B cell (primary cell): Measurements from ENCODE around the gene IFT20. TPM values are rescaled to one million over a fixed set of nuclear protein-coding genes. Genes with fewer than 3 reads are reported as not detected.

ENCODE experiments used
- ATAC-seq: fragments of 200-7000 bp; cut with Tn5 transposase; one replicate; pipeline ENCODE4 v1.10.0; 2021; ENCODE audit warnings: low read depth, mild to moderate bottlenecking, moderate number of reproducible peaks, moderate library complexity
- CTCF ChIA-PET: fragments of 350-600 bp; sonication (Branson Sonifier 250); formaldehyde crosslinking; loops from one replicate; lab custom pipeline; 2021; ENCODE audit warnings: antibody characterized with exemption, inconsistent platforms; lab: Charles Lee
- POLR2A ChIA-PET: fragments of 350-600 bp; sonication (Branson Sonifier 250); formaldehyde crosslinking; loops from one replicate; lab custom pipeline; 2021; ENCODE audit warnings: antibody characterized with exemption; lab: Charles Lee
- DNase-seq: peaks from one replicate; pipeline ENCODE4 v3.0.0; 2013
- H2AFZ ChIP-seq: 2 replicates; pipeline ENCODE4 v1.6.1; 2012; ENCODE audit warnings: mild to moderate bottlenecking, low read depth, low read length; ENCODE audit not compliant: insufficient read depth, poor library complexity, severe bottlenecking
- H3K27ac ChIP-seq, 2 donors: 1 replicate in 1 of 2; 2 replicates in 1 of 2; pipeline ENCODE4 v1.5.1; 2012 to 2013; ENCODE audit warnings: low read length in 2 of 2, mild to moderate bottlenecking in 2 of 2, moderate library complexity in 1 of 2
- H3K27me3 ChIP-seq, 4 experiments: fragments of 200-600 bp in 1 of 4; sonication (generic) in 1 of 4; replicated peaks in 1 of 4; 1 replicate in 2 of 4; 2 replicates in 2 of 4; pipeline versions ENCODE4 v1.6.1 to v1.7.0; 2013 to 2016; ENCODE audit warnings: low read length in 3 of 4, mild to moderate bottlenecking in 2 of 4, mixed read lengths in 1 of 4, moderate library complexity in 1 of 4; ENCODE audit not compliant: insufficient read depth in 4 of 4, control insufficient read depth in 3 of 4; ENCODE audit errors: control extremely low read depth in 1 of 4
- H3K36me3 ChIP-seq, 2 experiments: replicated peaks in 1 of 2; 1 replicate in 1 of 2; 2 replicates in 1 of 2; pipeline versions ENCODE4 v1.6.1 to v1.7.1; 2013; ENCODE audit warnings: low read length in 1 of 2; ENCODE audit not compliant: insufficient read depth in 2 of 2, control insufficient read depth in 1 of 2; ENCODE audit errors: control extremely low read depth in 1 of 2, extremely low read depth in 1 of 2
- H3K4me1 ChIP-seq, 2 donors: fragments of 200-600 bp in 1 of 2; sonication (generic) in 1 of 2; 1 replicate in 1 of 2; 2 replicates in 1 of 2; pipeline versions ENCODE4 v1.5.1 to v1.6.1; 2013 to 2017; ENCODE audit warnings: low read length in 2 of 2; ENCODE audit not compliant: control insufficient read depth in 2 of 2, insufficient read depth in 2 of 2
- H3K4me2 ChIP-seq: replicated peaks from 2 replicates; pipeline ENCODE3; 2012; ENCODE audit warnings: mild to moderate bottlenecking, low read depth, low read length; ENCODE audit not compliant: poor library complexity, severe bottlenecking
- H3K4me3 ChIP-seq, 5 experiments: fragments of 200-600 bp in 1 of 5; sonication (generic) in 1 of 5; 1 replicate in 3 of 5; 2 replicates in 2 of 5; pipeline versions ENCODE4 v1.5.1 to v1.7.0; 2011 to 2016; ENCODE audit warnings: low read length in 4 of 5, mild to moderate bottlenecking in 4 of 5, low read depth in 2 of 5, control low read depth in 1 of 5, moderate library complexity in 1 of 5; ENCODE audit not compliant: insufficient read depth in 1 of 5; ENCODE audit errors: control extremely low read depth in 1 of 5, extremely low read depth in 1 of 5
- H3K79me2 ChIP-seq: fragments of 200-600 bp; sonication (generic); one replicate; pipeline ENCODE4 v1.6.0; 2016; ENCODE audit warnings: low read length; ENCODE audit not compliant: control insufficient read depth, insufficient read depth
- H3K9ac ChIP-seq: fragments of 200-600 bp; sonication (generic); 2 replicates; pipeline ENCODE4 v1.6.1; 2017; ENCODE audit warnings: mild to moderate bottlenecking, low read length, moderate library complexity
- H3K9me3 ChIP-seq, 3 donors: one replicate each; pipeline versions ENCODE4 v1.6.1 to v1.7.1; 2013; ENCODE audit warnings: low read length in 2 of 3; ENCODE audit not compliant: control insufficient read depth in 2 of 3, insufficient read depth in 1 of 3; ENCODE audit errors: control extremely low read depth in 1 of 3
- H4K20me1 ChIP-seq: 2 replicates; pipeline ENCODE4 v1.6.0; 2012; ENCODE audit warnings: mild to moderate bottlenecking, low read length; ENCODE audit not compliant: insufficient read depth, control insufficient read depth, poor library complexity, severe bottlenecking
- H3K27ac Mint-ChIP-seq: one replicate; pipeline ENCODE4 v1.8.0; 2021; ENCODE audit warnings: mixed read lengths
- H3K27me3 Mint-ChIP-seq: one replicate; pipeline ENCODE4 v1.8.0; 2021; ENCODE audit warnings: mixed read lengths
- H3K4me1 Mint-ChIP-seq: one replicate; pipeline ENCODE4 v1.8.0; 2021; ENCODE audit warnings: mixed read lengths
- H3K4me3 Mint-ChIP-seq: one replicate; pipeline ENCODE4 v1.8.0; 2021; ENCODE audit warnings: mixed read lengths
- H3K9me3 Mint-ChIP-seq: one replicate; pipeline ENCODE4 v1.8.0; 2022; ENCODE audit warnings: mixed read lengths; ENCODE audit not compliant: insufficient read depth
- EZH2 ChIP-seq: IDR thresholded peaks from 2 replicates; pipeline ENCODE4 v1.6.1; 2012; ENCODE audit warnings: borderline replicate concordance, low read depth, mild to moderate bottlenecking, moderate library complexity, low read length; ENCODE audit not compliant: insufficient read depth, poor library complexity, severe bottlenecking
- WGBS: methylation state at CpG from one replicate; pipeline ENCODE4 v1.1.5; 2013; ENCODE audit warnings: missing lambda C conversion rate; ENCODE audit not compliant: insufficient coverage; 5-methylcytosine and 5-hydroxymethylcytosine counted together
- intact Hi-C: fragments of 100-400 bp; cut with micrococcal nuclease; formaldehyde crosslinking; loops from one replicate; pipeline ENCODE4 v1.10.0; 2022
- polyA plus RNA-seq: library from polyadenylated mRNA; depleted of rRNA; stranded (reverse); fragments of >200 nt; gene quantifications from 2 replicates; pipeline ENCODE4 v1.2.3, GENCODE V29; 2012
- total RNA-seq, 2 donors: library from RNA; stranded (reverse); fragments of 120-200 nt in 1 of 2; gene quantifications; 1 replicate in 1 of 2; 2 replicates in 1 of 2; pipeline versions ENCODE4 v1.2.3 to v1.2.4, GENCODE V29; 2013 to 2022
- TF ChIP-seq, protein P1 (sequence below): fragments of 200-600 bp; IDR thresholded peaks from one replicate; pipeline ENCODE4 v1.8.0; 2022; ENCODE audit warnings: antibody characterized with exemption, mild to moderate bottlenecking

The IFT20 gene
- total and polyA plus RNA-seq, 2 donors (not counting 1 experiment from before 2014, with no cell fraction given), result 35.9 to 52.6 TPM

GRCh38 chr17:28381141-28381825 lies 46.0 kb upstream of the IFT20 start:
- H3K4me1 Mint-ChIP-seq, result peaks cover 26% of the 10 kb centered on the region
- no peak for DNase-seq
- intact Hi-C loops, result no loop called here
- no peaks in the 10 kb centered on the region for H3K9me3 Mint-ChIP-seq
- H3K36me3 ChIP-seq, result no peaks in the 10 kb centered on the region
- H3K9me3 ChIP-seq, result peaks cover 0 to 4% (median 1%) of the 10 kb centered on the region in 3 donors
- H3K27ac Mint-ChIP-seq, result no peak overlapping the region
- TF ChIP-seq, protein P1, sequence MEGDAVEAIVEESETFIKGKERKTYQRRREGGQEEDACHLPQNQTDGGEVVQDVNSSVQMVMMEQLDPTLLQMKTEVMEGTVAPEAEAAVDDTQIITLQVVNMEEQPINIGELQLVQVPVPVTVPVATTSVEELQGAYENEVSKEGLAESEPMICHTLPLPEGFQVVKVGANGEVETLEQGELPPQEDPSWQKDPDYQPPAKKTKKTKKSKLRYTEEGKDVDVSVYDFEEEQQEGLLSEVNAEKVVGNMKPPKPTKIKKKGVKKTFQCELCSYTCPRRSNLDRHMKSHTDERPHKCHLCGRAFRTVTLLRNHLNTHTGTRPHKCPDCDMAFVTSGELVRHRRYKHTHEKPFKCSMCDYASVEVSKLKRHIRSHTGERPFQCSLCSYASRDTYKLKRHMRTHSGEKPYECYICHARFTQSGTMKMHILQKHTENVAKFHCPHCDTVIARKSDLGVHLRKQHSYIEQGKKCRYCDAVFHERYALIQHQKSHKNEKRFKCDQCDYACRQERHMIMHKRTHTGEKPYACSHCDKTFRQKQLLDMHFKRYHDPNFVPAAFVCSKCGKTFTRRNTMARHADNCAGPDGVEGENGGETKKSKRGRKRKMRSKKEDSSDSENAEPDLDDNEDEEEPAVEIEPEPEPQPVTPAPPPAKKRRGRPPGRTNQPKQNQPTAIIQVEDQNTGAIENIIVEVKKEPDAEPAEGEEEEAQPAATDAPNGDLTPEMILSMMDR, result no peak
- no peak for TF ChIP-seq EZH2
- H3K27ac ChIP-seq, result no peak overlapping the region
- no peak overlapping the region for H3K4me3 Mint-ChIP-seq
- no peak overlapping the region for H2AFZ ChIP-seq
- H3K79me2 ChIP-seq, result peaks cover 16% of the 10 kb centered on the region
- WGBS, result 40% methylated on average over 70 of the region's 72 CpGs
- no peak for ATAC-seq
- POLR2A ChIA-PET, result no interaction called here
- H3K27me3 ChIP-seq, result peaks cover 0 to 32% (median 2%) of the 10 kb centered on the region in 4 experiments
- CTCF ChIA-PET, result interaction anchor here (2.7 kb wide), 1 partner anchor 35 kb away, joined by 7 read pairs; no protein-coding TSS in a partner anchor
- peak overlapping the region; percentile 34 for H3K4me2 ChIP-seq
- peaks cover 16 to 20% of the 10 kb centered on the region in 2 donors for H3K4me1 ChIP-seq
- H4K20me1 ChIP-seq, result peaks cover 14% of the 10 kb centered on the region
- no peak overlapping the region for H3K9ac ChIP-seq
- peaks cover 27% of the 10 kb centered on the region for H3K27me3 Mint-ChIP-seq
- H3K4me3 ChIP-seq, result no peak overlapping the region
